Measurements from ENCODE around the gene FAM53B. TPM values are rescaled to one million over a fixed set of nuclear protein-coding genes. Genes with fewer than 3 reads are reported as not detected.

Gene FAM53B
- total RNA-seq, 1 donor from 2014 or later = 41.3 TPM

- H3K27me3 Mint-ChIP-seq (ENCODE audit: low read depth) = no peaks in the 10 kb centered on the region
- no peak for DNase-seq (ENCODE audit: low read depth, low spot score)
- TF ChIP-seq, protein P1, sequence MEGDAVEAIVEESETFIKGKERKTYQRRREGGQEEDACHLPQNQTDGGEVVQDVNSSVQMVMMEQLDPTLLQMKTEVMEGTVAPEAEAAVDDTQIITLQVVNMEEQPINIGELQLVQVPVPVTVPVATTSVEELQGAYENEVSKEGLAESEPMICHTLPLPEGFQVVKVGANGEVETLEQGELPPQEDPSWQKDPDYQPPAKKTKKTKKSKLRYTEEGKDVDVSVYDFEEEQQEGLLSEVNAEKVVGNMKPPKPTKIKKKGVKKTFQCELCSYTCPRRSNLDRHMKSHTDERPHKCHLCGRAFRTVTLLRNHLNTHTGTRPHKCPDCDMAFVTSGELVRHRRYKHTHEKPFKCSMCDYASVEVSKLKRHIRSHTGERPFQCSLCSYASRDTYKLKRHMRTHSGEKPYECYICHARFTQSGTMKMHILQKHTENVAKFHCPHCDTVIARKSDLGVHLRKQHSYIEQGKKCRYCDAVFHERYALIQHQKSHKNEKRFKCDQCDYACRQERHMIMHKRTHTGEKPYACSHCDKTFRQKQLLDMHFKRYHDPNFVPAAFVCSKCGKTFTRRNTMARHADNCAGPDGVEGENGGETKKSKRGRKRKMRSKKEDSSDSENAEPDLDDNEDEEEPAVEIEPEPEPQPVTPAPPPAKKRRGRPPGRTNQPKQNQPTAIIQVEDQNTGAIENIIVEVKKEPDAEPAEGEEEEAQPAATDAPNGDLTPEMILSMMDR (conservative IDR thresholded peaks at IDR 0.05) = no peak
- peak overlapping the region; percentile 12 for H3K27ac Mint-ChIP-seq (ENCODE audit: unreplicated experiment)
- no peaks in the 10 kb centered on the region for H3K36me3 Mint-ChIP-seq (ENCODE audit: low read depth)
- no peak overlapping the region for H3K4me3 Mint-ChIP-seq
- no peaks in the 10 kb centered on the region for H3K9me3 Mint-ChIP-seq
- peaks cover 15% of the 10 kb centered on the region for H3K4me1 Mint-ChIP-seq
These were observed 125.0 kb downstream of the FAM53B start for GRCh38 chr10:124619195-124619594.

- DNase-seq (ENCODE audit: low read depth, low spot score) = no peak
- Mint-ChIP-seq H3K4me1 (peaks cover 10% of the 10 kb centered on the region), H3K9me3 (no peaks in the 10 kb centered on the region), H3K27ac (ENCODE audit: unreplicated experiment) (no peak overlapping the region), H3K27me3 (ENCODE audit: low read depth) (no peaks in the 10 kb centered on the region), H3K36me3 (ENCODE audit: low read depth) (no peaks in the 10 kb centered on the region), H3K4me3 (no peak overlapping the region)
- TF ChIP-seq, protein P1 (conservative IDR thresholded peaks at IDR 0.05) = no peak
These were observed 125.6 kb downstream of the FAM53B start for GRCh38 chr10:124618470-124619073.

- Mint-ChIP-seq H3K27ac (ENCODE audit: unreplicated experiment) (peak overlapping the region; percentile 6), H3K4me3 (no peak overlapping the region)
These were observed 127.4 kb downstream of the FAM53B start for GRCh38 chr10:124616836-124617130.

DNA sequence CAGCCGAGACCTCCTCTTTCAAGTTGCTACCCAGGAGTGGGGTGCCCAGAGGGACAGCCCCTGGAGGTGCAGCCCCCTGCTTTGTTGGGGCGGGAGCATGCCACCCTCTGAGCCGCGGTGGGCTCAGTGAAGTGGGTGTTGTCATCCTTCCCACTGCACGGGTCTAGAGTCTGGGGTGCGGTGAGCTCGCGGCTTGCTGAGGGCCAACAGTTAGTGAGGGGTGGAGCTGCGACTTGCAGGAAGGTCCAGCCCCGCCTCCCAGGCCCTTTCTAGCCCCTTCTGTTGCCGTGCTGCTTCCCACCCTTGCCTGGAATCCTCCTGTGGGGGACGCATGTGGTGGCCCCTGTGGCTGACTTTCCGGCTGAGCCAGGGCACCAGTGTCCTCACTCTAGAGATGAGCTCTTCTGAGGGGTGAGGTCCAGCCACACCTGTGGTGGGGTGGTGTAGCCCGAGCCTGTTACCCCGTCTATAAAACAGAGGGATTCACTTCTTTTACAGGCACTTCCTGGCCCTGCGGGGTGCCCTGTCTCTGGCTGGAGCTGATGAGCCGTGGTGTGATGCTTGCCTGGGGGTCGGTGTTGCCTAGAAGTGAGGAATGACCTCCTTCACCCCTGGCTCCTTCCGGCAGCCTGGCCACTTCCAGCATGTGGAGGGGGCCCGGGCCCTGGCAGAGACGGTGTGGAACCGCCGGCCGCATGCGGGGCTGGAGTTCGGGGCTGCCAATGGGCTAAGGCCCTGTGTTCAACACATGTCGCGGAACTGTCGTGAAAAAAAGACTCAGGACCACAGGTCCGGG lies 127.9 kb downstream of the FAM53B start:
- H3K4me1 Mint-ChIP-seq = peaks cover 4% of the 10 kb centered on the region
- H3K36me3 Mint-ChIP-seq (ENCODE audit: low read depth) = no peaks in the 10 kb centered on the region
- TF ChIP-seq, protein P1 (conservative IDR thresholded peaks at IDR 0.05) = no peak
- no peaks in the 10 kb centered on the region for H3K27me3 Mint-ChIP-seq (ENCODE audit: low read depth)
- no peak for DNase-seq (ENCODE audit: low read depth, low spot score)
- no peak overlapping the region for H3K27ac Mint-ChIP-seq (ENCODE audit: unreplicated experiment)
- H3K4me3 Mint-ChIP-seq = no peak overlapping the region
- H3K9me3 Mint-ChIP-seq = no peaks in the 10 kb centered on the region

More at GRCh38 chr10:124616836-124617130, 127.4 kb downstream of the FAM53B start:
- Mint-ChIP-seq H3K27me3 (ENCODE audit: low read depth) (no peaks in the 10 kb centered on the region), H3K9me3 (no peaks in the 10 kb centered on the region), H3K36me3 (ENCODE audit: low read depth) (no peaks in the 10 kb centered on the region), H3K4me1 (peaks cover 9% of the 10 kb centered on the region)
- no peak for DNase-seq (ENCODE audit: low read depth, low spot score)
- TF ChIP-seq, protein P1 (conservative IDR thresholded peaks at IDR 0.05) = no peak

DNA sequence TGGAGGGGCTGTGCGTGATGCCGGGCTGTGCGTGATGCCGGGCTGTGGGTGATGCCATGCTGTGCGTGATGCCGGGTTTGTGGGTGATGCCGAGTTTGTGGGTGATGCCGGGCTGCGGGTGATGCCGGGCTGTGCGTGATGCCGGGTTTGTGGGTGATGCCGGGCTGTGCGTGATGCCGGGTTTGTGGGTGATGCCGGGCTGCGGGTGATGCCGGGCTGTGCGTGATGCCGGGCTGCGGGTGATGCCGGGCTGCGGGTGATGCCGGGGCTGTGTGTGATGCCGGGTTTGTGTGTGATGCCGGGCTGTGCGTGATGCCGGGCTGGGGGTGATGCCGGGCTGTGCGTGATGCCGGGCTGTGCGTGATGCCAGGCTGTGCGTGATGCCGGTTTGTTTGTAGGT lies 128.9 kb downstream of the FAM53B start:
- Mint-ChIP-seq H3K36me3 (ENCODE audit: low read depth) (no peaks in the 10 kb centered on the region), H3K27me3 (ENCODE audit: low read depth) (no peaks in the 10 kb centered on the region), H3K4me1 (peaks cover 4% of the 10 kb centered on the region), H3K9me3 (no peaks in the 10 kb centered on the region), H3K4me3 (no peak overlapping the region), H3K27ac (ENCODE audit: unreplicated experiment) (no peak overlapping the region)
- TF ChIP-seq, protein P1 (conservative IDR thresholded peaks at IDR 0.05) = no peak
- no peak for DNase-seq (ENCODE audit: low read depth, low spot score)
